RWPE2 (cell line): Measurements from ENCODE around the gene ADAMTS4.

Experiments
- ATAC-seq: fragments of 200-7000 bp; cut with Tn5 transposase; 3 replicates; pipeline ENCODE4 v1.9.1; 2021; ENCODE audit warnings: low read depth
- DNase-seq: peaks from one replicate; pipeline ENCODE4 v3.0.0-alpha.2; 2020; ENCODE audit warnings: low spot score
- H3K27ac ChIP-seq: fragments of 450-650 bp; 2 replicates; pipeline ENCODE4 v1.5.1; 2017; ENCODE audit warnings: mild to moderate bottlenecking; ENCODE audit not compliant: poor library complexity, severe bottlenecking
- H3K27me3 ChIP-seq: fragments of 250-450 bp; sonication (Bioruptor Pico); 2 replicates; pipeline ENCODE4 v1.5.1; 2021; ENCODE audit warnings: mild to moderate bottlenecking, moderate library complexity; ENCODE audit not compliant: insufficient read depth, poor library complexity, severe bottlenecking
- H3K36me3 ChIP-seq: fragments of 250-450 bp; sonication (Bioruptor Pico); 2 replicates; pipeline ENCODE4 v1.5.1; 2020; ENCODE audit warnings: low read depth, mild to moderate bottlenecking, moderate library complexity
- H3K4me1 ChIP-seq: fragments of 250-450 bp; sonication (Bioruptor Pico); 2 replicates; pipeline ENCODE4 v1.5.1; 2021; ENCODE audit warnings: mild to moderate bottlenecking, moderate library complexity; ENCODE audit not compliant: insufficient read depth, poor library complexity, severe bottlenecking
- H3K4me3 ChIP-seq: fragments of 250-450 bp; sonication (Bioruptor Pico); 2 replicates; pipeline ENCODE4 v1.5.1; 2021; ENCODE audit warnings: mild to moderate bottlenecking, moderate library complexity; ENCODE audit not compliant: severe bottlenecking
- H3K9me3 ChIP-seq: fragments of 250-450 bp; sonication (Bioruptor Pico); 2 replicates; pipeline ENCODE4 v1.5.1; 2021; ENCODE audit warnings: mild to moderate bottlenecking, moderate library complexity; ENCODE audit not compliant: severe bottlenecking
- CTCF ChIP-seq: fragments of 450-650 bp; IDR thresholded peaks from one replicate; pipeline ENCODE4 v1.5.1; 2017; ENCODE audit warnings: mild to moderate bottlenecking, moderate library complexity; ENCODE audit not compliant: poor library complexity, severe bottlenecking

ADAMTS4 gene

GRCh38 chr1:161174911-161175310 lies 23.9 kb downstream of the ADAMTS4 start:
- no peak overlapping the region for H3K27ac ChIP-seq
- H3K27me3 ChIP-seq = no peaks in the 10 kb centered on the region
- H3K9me3 ChIP-seq = no peaks in the 10 kb centered on the region
- TF ChIP-seq CTCF = no peak
- ATAC-seq (no peak), DNase-seq (no peak)
- peaks cover 8% of the 10 kb centered on the region for H3K4me1 ChIP-seq
- H3K4me3 ChIP-seq = no peak overlapping the region
- peaks cover 49% of the 10 kb centered on the region for H3K36me3 ChIP-seq

- H3K27ac ChIP-seq = no peak overlapping the region
- no peak for DNase-seq
- no peaks in the 10 kb centered on the region for H3K9me3 ChIP-seq
- peaks cover 8% of the 10 kb centered on the region for H3K4me1 ChIP-seq
- no peaks in the 10 kb centered on the region for H3K27me3 ChIP-seq
- peaks cover 49% of the 10 kb centered on the region for H3K36me3 ChIP-seq
- no peak overlapping the region for H3K4me3 ChIP-seq
- no peak for ATAC-seq
- no peak for TF ChIP-seq CTCF
These were observed 25.1 kb downstream of the ADAMTS4 start for GRCh38 chr1:161173711-161174110.

DNA sequence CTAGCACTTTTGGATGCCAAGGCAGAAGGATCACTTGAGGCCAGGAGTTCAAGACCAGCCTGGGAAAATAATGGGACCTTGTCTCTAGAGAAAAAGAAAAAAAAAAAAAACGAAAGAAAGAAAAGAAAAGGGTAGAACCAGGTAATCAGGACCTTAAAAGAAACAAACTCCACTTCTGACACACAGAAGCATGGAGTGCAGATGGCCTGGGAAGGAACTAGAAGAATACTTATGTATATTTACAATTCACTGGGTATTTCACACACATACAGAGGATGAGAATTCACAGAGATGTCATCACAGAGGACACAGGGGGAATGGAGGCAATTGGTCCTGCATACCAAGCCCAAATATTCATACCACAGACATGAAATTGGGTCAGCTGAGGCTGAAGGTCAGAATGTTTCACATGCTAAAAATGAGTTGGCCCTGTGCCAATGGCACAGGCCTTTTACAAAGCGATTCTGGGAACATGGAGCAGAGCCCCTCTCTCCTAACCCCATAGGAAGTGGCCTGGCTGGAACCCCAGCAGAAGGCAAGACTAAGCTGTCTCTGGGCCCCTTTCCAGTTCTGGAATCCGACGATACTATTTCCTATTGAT lies 26.0 kb downstream of the ADAMTS4 start:
- Histone ChIP-seq H3K27me3 (no peaks in the 10 kb centered on the region), H3K9me3 (no peaks in the 10 kb centered on the region), H3K27ac (no peak overlapping the region), H3K4me3 (no peak overlapping the region), H3K4me1 (peaks cover 7% of the 10 kb centered on the region), H3K36me3 (peaks cover 49% of the 10 kb centered on the region)
- DNase-seq = no peak
- no peak for TF ChIP-seq CTCF
- no peak for ATAC-seq

- H3K36me3 ChIP-seq = peaks cover 49% of the 10 kb centered on the region
- no peak for ATAC-seq
- H3K27ac ChIP-seq = no peak overlapping the region
- H3K4me3 ChIP-seq = no peak overlapping the region
- TF ChIP-seq CTCF = no peak
- no peaks in the 10 kb centered on the region for H3K9me3 ChIP-seq
- peaks cover 5% of the 10 kb centered on the region for H3K4me1 ChIP-seq
- no peak for DNase-seq
- H3K27me3 ChIP-seq = no peaks in the 10 kb centered on the region
These were observed 26.5 kb downstream of the ADAMTS4 start for GRCh38 chr1:161172349-161172748.

DNA sequence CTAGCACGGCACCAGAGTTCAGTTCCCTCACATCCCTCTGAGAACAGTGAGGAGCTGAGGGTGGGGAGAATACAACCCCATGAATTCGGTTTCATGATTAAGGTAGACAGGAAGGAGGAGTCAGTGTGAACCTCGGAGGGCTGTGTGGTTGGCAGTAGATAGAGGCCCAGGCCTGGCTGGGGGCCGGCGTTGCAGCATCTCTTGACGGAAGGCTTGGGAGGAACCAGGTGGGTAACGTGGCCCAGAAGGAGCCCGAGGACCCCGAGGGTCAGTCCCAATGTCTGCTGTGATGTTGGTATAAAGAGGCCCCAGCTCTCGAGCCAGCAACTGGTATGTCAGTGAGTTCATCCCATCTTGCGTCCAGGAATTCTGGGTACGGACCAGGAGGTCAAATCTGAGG lies 27.2 kb downstream of the ADAMTS4 start:
- no peak overlapping the region for H3K4me3 ChIP-seq
- ATAC-seq = no peak
- TF ChIP-seq CTCF = no peak
- H3K27me3 ChIP-seq = no peaks in the 10 kb centered on the region
- peaks cover 5% of the 10 kb centered on the region for H3K4me1 ChIP-seq
- DNase-seq = no peak
- H3K36me3 ChIP-seq = peaks cover 49% of the 10 kb centered on the region
- no peak overlapping the region for H3K27ac ChIP-seq
- no peaks in the 10 kb centered on the region for H3K9me3 ChIP-seq
